ENCODE measurements around the gene RPL29. TPM values are rescaled to one million over a fixed set of nuclear protein-coding genes. Genes with fewer than 3 reads are reported as not detected.

RPL29 gene
- total RNA-seq, 6 donors from 2014 or later = 306 to 1,159 (median 770) TPM

- 89 to 92% methylated on average over 12 to 18 of the region's 18 CpGs for WGBS, 2 donors
- peaks cover 7 to 17% (median 10%) of the 10 kb centered on the region in 4 donors for H3K4me1 ChIP-seq
- H3K9me3 ChIP-seq = no peaks in the 10 kb centered on the region
- ATAC-seq (ENCODE audit: low FRiP score in 2 of 2) (no peak), DNase-seq (no peak)
- no peak overlapping the region for H3K4me3 ChIP-seq
- no peak overlapping the region for H3K27ac ChIP-seq
- no peak for TF ChIP-seq CTCF (IDR thresholded peaks at IDR 0.05)
- TF ChIP-seq POLR2A (IDR thresholded peaks at IDR 0.05) = no peak
- TF ChIP-seq POLR2AphosphoS5 (IDR thresholded peaks at IDR 0.05) = no peak
- TF ChIP-seq EP300 (IDR thresholded peaks at IDR 0.05) = no peak
- peaks cover 0 to 4% (median 0%) of the 10 kb centered on the region in 4 donors for H3K27me3 ChIP-seq
- H3K36me3 ChIP-seq = peaks cover 0 to 28% (median 14%) of the 10 kb centered on the region in 4 donors
Measured at GRCh38 chr3:51961011-51961410, 34.7 kb downstream of the RPL29 start.

GRCh38 chr3:51960386-51960785 lies 35.3 kb downstream of the RPL29 start:
- ATAC-seq (ENCODE audit: low FRiP score in 2 of 2) (no peak), DNase-seq (no peak)
- H3K4me3 ChIP-seq = no peak overlapping the region
- H3K27ac ChIP-seq = no peak overlapping the region
- H3K9me3 ChIP-seq = no peaks in the 10 kb centered on the region
- H3K36me3 ChIP-seq = peaks cover 0 to 28% (median 14%) of the 10 kb centered on the region in 4 donors
- TF ChIP-seq POLR2AphosphoS5 (IDR thresholded peaks at IDR 0.05) (no peak), CTCF (IDR thresholded peaks at IDR 0.05) (no peak), EP300 (IDR thresholded peaks at IDR 0.05) (no peak), POLR2A (IDR thresholded peaks at IDR 0.05) (no peak)
- WGBS, 2 donors = 93 to 94% methylated on average over 6 to 10 of the region's 10 CpGs
- peaks cover 6 to 19% (median 10%) of the 10 kb centered on the region in 4 donors for H3K4me1 ChIP-seq
- peaks cover 0 to 9% (median 0%) of the 10 kb centered on the region in 4 donors for H3K27me3 ChIP-seq

- WGBS, 2 donors = 87 to 100% methylated on average over 3 to 7 of the region's 7 CpGs
- Histone ChIP-seq H3K27ac (no peak overlapping the region), H3K4me1 (peaks cover 6 to 18% (median 10%) of the 10 kb centered on the region in 4 donors), H3K27me3 (peaks cover 0 to 9% (median 0%) of the 10 kb centered on the region in 4 donors), H3K36me3 (peaks cover 0 to 28% (median 14%) of the 10 kb centered on the region in 4 donors), H3K4me3 (no peak overlapping the region), H3K9me3 (no peaks in the 10 kb centered on the region)
- no peak for ATAC-seq (ENCODE audit: low FRiP score in 2 of 2)
- TF ChIP-seq CTCF (IDR thresholded peaks at IDR 0.05) (no peak), POLR2AphosphoS5 (IDR thresholded peaks at IDR 0.05) (no peak), POLR2A (IDR thresholded peaks at IDR 0.05) (no peak), EP300 (IDR thresholded peaks at IDR 0.05) (no peak)
- DNase-seq = no peak
Measured at GRCh38 chr3:51959651-51960050, 36.0 kb downstream of the RPL29 start.

GRCh38 chr3:51958603-51959521 lies 36.8 kb downstream of the RPL29 start:
- Histone ChIP-seq H3K27me3 (peaks cover 0 to 9% (median 0%) of the 10 kb centered on the region in 4 donors), H3K4me1 (peaks cover 6 to 18% (median 10%) of the 10 kb centered on the region in 4 donors), H3K9me3 (no peaks in the 10 kb centered on the region), H3K4me3 (no peak overlapping the region), H3K27ac (no peak overlapping the region), H3K36me3 (peaks cover 0 to 28% (median 14%) of the 10 kb centered on the region in 4 donors)
- ATAC-seq (ENCODE audit: low FRiP score in 2 of 2) (no peak), DNase-seq (no peak)
- TF ChIP-seq EP300 (IDR thresholded peaks at IDR 0.05) (no peak), POLR2AphosphoS5 (IDR thresholded peaks at IDR 0.05) (no peak), CTCF (IDR thresholded peaks at IDR 0.05) (no peak), POLR2A (IDR thresholded peaks at IDR 0.05) (no peak)
- WGBS, 2 donors = 95 to 96% methylated on average over 18 to 20 of the region's 20 CpGs

All from upper lobe of left lung (tissue), 6 donors.